Hepatocyte (in vitro differentiated cells): ENCODE measurements around the gene MCF2L.

Source experiments
- CTCF ChIP-seq: fragments of 200-600 bp; sonication (generic); IDR thresholded peaks from 2 replicates; pipeline ENCODE4 v1.5.1; 2016; ENCODE audit warnings: antibody characterized with exemption, mild to moderate bottlenecking; ENCODE audit not compliant: poor library complexity
- EZH2 ChIP-seq: fragments of 200-600 bp; sonication (generic); IDR thresholded peaks from 2 replicates; pipeline ENCODE4 v1.6.1; 2016; ENCODE audit warnings: antibody characterized with exemption, mild to moderate bottlenecking, borderline replicate concordance
- EZH2phosphoT487 ChIP-seq: fragments of 200-600 bp; sonication (generic); IDR thresholded peaks from one replicate; pipeline ENCODE4 v1.6.1; 2018; ENCODE audit warnings: antibody characterized with exemption, mild to moderate bottlenecking, low read depth, moderate library complexity; ENCODE audit not compliant: unreplicated experiment, severe bottlenecking

- TF ChIP-seq EZH2phosphoT487 (no peak), CTCF (no peak), EZH2 (no peak)
Observed at GRCh38 chr13:113065406-113066141, 96.6 kb downstream of the MCF2L start.
